Right renal cortex interstitium (tissue), 3 donors: ENCODE results near the gene LMLN. TPM values are rescaled to one million over a fixed set of nuclear protein-coding genes. Genes with fewer than 3 reads are reported as not detected.
"Not testable (repeated sequence)": the region's sequence is repeated elsewhere in the genome, so short reads cannot be mapped to it uniquely, and the experiment has no call there.

ENCODE experiments used
- DNase-seq, 3 donors: peaks; one replicate each; pipeline ENCODE4 v3.0.0-alpha.2; 2013; ENCODE audit warnings: low read depth in 3 of 3, low spot score in 2 of 3
- polyA plus RNA-seq, 3 donors: library from polyadenylated mRNA; unstranded; fragments of 120-200 nt; gene quantifications; one replicate each; pipeline ENCODE4 v1.2.1, GENCODE V29; 2013; ENCODE audit not compliant: insufficient read length in 3 of 3

LMLN gene
- polyA plus RNA-seq, 3 donors = 8.2 to 8.4 (median 8.2) TPM

- DNase-seq = no peak
Observed at GRCh38 chr3:198022604-198023003, 62.6 kb downstream of the LMLN start.

GRCh38 chr3:198025644-198026043, 65.6 kb downstream of the LMLN start:
- DNase-seq = no peak

DNA sequence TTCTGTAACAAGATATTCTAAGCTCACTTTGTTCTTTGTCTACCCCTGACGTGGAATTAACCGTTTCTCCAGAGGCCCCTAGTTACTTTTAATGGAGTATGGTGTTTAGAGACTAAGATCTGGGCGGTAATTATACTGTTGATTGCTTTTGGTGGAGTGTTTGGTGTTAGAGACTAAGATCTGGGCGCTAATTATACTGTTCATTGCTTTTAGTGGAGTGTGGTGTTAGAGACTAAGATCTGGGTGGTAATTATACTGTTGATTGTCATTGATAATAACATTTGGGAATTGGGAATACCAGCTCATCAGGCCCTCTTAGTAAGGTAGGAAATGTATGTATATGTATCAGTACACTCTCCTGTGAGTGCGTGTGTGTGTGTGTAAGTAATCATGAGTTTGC, 66.6 kb downstream of the LMLN start:
- no peak for DNase-seq

DNA sequence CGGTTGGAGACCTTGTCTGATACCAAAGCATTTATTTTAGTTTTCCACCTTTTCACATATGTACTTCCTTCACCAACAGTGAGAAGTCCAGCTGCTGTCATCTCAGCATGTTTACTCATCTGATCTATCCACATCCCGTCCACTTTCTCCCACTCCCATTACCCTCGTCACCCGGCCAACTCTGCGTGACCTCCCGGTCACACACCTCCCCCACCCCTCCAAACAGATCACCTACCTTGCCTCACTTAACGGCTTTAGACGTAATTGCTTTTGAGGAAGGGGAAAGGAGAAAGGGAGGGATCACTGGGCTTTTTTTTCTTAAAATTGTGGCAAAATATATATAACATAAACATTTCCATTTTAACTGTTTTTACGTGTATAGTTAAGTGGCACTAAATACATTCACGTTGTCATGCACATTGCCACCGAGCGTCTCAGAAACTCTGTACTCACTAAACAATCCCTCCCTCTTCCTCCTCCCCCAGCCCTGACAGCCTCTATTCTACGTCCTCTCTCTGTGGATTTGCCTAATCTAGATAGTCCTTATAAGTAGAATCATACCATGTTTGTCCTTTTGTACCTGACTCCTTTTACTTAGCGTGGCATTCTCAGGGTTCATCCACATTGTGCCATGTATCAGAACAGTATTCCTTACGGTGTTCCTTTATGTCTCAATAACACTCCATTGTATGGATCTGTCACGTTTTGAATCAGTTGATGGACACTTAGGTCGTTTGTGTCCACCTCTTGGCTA, 67.2 kb downstream of the LMLN start:
- no peak for DNase-seq

DNA sequence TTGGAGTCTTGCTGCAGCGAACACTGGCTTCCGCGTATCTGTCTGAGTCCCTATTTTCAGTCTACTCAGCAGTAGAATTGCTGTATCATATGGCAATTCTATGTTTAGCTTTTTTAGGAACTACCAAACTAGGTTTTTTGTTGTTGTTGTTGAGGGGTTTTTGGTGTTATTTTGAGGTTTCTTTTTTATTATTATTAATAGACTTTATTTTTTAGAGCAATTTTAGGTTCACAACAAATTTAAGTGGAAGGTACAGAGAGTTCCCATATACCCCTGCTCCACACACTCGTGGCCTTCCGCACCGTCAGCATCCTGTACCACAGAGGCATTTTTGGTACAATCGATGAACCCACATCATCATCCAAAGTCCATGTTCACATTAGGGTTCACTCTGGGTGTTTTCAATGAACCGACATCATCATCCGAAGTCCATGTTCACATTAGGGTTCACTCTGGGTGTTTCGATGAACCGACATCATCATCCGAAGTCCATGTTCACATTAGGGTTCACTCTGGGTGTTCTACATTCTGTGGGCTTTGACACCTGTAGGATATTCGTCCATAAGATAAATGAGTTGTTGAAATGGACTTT, 67.9 kb downstream of the LMLN start:
- DNase-seq = no peak

DNA sequence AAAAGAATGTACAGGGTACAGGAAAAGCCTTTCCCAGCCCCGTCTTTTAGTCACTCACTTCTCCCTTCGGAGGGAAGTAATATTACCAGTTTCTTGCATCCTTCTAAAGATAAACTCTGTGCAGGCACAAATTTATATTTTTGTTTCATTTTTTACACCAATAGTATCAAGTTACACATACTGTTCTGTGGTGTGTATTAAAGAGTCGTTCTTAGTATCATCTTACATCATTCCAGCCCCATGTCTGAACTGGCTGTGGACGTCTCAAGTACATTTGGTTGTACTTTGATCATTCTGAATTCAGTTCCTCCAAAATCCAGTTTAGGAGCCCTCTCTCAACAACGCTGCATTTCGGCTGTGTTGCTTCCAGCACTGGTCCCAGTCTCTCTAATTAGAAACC, 68.7 kb downstream of the LMLN start:
- no peak for DNase-seq

GRCh38 chr3:198030125-198030524, 70.1 kb downstream of the LMLN start:
- DNase-seq = no peak

GRCh38 chr3:198030726-198031125, 70.7 kb downstream of the LMLN start:
- no peak for DNase-seq

DNA sequence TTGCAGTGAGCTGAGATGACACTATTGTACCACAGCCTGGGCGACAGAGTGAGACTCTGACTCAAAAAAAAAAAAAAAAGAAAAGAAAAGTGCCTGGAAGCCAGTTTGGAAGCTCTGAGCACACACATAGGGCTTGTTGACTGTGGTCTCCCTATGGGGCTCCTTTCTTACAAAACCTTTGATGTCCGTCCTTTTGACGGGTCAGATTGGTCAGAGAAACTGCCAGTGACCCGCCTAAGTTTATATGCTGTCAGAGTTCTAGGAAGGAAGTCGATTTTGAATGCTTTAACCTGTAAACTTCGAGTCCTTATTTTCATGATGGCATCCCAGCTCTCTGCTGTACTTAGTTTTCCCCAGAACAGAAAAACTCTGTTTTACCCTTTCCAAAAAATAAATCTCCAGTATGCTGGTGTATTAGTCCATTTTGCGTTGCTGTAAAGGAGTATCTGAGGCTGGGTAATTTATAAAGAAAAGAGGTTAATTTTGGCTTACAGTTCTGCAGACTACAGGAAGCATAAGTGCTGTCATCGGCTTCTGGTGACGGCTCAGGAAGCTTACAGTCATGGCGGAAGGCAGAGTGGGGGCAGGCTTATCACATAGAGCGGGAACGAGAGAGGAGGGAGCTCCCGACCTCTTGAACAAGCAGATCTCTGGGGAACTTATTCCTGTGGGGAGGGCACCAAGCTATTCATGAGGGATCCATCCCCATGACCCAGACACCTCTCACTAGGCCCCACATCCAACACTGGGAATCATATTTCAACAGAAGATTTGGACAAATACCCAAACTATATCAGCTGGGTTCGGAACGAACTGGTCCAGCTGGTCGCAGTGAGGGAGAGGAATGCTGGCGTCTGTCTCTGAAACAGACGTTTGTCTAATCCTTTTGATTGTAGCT, 72.3 kb downstream of the LMLN start:
- no peak for DNase-seq

- no peak for DNase-seq
Observed at GRCh38 chr3:198043119-198043518, 83.1 kb downstream of the LMLN start.

DNA sequence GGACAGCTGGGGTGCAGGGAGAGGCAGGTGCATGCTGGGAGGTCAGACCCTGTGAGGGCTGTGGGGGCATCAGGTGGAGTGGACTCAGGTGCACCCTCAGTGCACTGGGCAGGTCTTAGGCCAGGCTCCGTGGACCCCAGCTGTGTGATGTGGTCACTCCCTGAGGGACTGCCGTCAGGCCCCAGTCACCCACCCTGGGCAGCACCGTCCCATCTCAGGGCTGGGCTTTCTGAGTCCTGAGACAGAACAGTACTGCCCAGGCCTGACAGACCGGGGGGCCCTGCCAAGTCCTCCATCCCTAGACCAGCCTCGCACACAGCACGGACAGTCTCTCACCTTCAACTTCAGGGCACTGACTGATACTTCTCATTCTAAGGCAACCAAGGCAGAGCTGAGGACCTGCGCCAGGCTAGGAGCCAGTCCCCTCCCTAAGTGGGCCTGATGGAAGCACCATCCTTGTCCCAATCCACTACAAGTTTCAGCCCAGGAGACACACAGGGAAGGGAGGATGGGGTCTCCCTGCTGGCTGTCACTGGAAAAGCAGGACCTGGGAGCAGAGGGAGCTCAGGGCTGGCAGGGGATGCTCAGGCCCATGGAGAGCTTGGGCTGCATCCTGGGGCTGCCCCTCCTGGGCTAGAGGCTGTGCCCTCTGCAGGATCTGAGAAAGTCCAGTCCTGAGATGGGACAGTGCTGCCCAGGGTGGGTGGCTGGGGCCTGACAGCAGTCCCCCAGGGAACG, 86.3 kb downstream of the LMLN start:
- DNase-seq = no peak

GRCh38 chr3:198048445-198048844, 88.4 kb downstream of the LMLN start:
- DNase-seq = no peak

DNA sequence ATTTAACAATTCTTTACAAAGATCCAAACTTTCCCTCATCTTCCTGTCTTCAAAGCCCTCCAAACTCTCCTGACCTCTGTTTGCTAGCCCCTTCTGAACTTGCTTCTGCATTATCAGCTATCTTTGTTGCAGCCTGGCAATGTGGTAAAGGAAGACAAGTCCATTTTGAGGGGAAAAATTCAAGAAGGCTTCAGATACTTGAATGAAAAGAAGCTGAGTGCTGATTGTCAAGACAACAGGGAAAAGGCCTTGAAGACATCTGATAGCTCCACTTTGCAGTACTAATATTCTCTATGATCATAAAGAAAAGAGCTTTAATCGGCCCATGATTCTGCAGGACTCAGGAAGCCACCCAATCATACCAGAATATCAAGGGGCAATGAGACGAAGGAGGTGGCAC, 91.8 kb downstream of the LMLN start:
- DNase-seq = no peak

DNA sequence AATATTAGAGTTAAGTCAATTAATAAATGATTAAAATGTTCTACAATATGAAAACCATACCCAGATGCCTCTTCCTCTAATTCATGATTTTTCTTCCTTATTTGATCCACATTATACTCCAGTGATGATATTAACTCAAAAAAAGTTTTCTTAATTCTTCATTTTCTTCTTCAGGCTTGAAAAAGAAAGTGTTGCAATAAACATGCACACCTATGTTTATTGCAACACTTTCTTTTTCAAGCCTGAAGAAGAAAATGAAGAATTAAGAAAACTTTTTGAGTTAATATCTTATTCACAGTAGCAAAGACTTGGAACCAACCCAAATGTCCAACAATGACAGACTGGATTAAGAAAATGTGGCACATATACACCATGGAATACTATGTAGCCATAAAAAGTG, 93.4 kb downstream of the LMLN start:
- DNase-seq = not testable (repeated sequence)

- no peak for DNase-seq
Observed at GRCh38 chr3:198061119-198062067, 101.4 kb downstream of the LMLN start.

- DNase-seq = no peak
Observed at GRCh38 chr3:198062068-198062465, 102.0 kb downstream of the LMLN start.

DNA sequence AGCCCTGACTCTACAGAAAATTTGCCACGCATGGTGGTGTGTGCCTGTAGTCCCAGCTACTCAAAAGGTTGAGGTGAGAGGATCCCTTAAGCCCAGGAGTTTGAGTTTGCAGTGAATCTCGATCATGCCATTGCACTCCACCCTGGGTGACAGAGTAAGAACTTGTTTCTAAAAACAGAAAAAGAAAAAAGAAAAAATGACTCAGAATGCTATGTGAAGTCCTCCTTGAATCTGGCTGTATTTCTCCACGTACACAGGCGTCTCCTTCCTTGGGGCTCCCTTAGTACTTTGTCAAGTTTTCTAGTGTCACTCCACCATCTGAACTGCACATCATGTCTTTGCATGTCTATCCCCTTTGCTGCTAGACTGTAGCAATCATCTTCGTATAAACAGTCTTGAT, 104.4 kb downstream of the LMLN start:
- no peak for DNase-seq

DNA sequence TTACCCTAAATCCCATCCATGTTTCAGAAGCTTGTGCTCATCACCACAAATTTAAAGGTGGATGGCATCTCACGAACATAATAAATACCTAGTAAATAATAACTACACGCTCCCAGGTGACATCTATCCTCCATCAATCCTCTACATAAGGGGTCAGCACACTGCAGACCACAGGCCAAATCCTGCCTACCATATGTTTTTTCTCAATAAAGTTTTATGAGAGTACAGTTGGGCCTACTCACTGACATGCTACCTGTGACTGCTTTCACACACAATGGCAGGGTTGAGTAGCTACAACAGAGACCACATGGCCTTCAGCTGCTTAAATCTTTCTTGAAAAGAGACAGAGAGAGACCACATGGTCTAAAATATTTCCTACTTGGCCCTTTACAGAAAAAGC, 105.9 kb downstream of the LMLN start:
- DNase-seq = no peak

GRCh38 chr3:198067416-198067815, 107.4 kb downstream of the LMLN start:
- DNase-seq = no peak

DNA sequence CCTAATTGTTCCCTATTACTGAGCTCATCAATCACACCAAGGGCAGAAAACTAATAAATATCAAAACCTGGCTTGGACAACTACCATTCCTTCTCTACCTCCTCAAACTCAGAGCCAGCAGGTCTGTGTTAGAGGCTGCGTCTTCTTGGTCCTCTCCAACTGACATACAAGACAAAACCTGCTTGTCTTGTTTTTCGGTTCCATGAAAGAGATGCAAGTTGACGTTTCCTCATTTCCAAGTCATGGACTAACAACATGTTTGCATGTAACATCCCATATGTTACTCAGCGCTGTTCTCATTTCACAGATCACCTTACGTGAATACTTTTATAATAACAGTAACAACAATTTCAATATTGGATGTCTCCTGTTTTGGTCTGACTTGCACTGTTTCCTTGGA, 110.9 kb downstream of the LMLN start:
- no peak for DNase-seq
